Endothelial cell (in vitro differentiated cells): ENCODE data around the gene AMHR2. TPM values are rescaled to one million over a fixed set of nuclear protein-coding genes. Genes with fewer than 3 reads are reported as not detected.
A peak's percentile ranks its signal among the peaks of the same experiment; 100 is the strongest.
"Not testable (repeated sequence)": the region's sequence is repeated elsewhere in the genome, so short reads cannot be mapped to it uniquely, and the experiment has no call there.

Experiments
- DNase-seq: peaks from one replicate; pipeline ENCODE4 v3.0.0; 2021; ENCODE audit warnings: low spot score
- H3K27ac Mint-ChIP-seq: one replicate; pipeline ENCODE4 v1.8.0; 2021; ENCODE audit warnings: mixed read lengths, inconsistent platforms; ENCODE audit not compliant: unreplicated experiment
- H3K27me3 Mint-ChIP-seq: one replicate; pipeline ENCODE4 v1.8.0; 2021; ENCODE audit warnings: mild to moderate bottlenecking, moderate library complexity, mixed read lengths, inconsistent platforms; ENCODE audit not compliant: unreplicated experiment
- H3K36me3 Mint-ChIP-seq: one replicate; pipeline ENCODE4 v1.8.0; 2021; ENCODE audit warnings: mild to moderate bottlenecking, low read depth, mixed read lengths, inconsistent platforms; ENCODE audit not compliant: unreplicated experiment
- H3K4me1 Mint-ChIP-seq: one replicate; pipeline ENCODE4 v1.8.0; 2021; ENCODE audit warnings: mild to moderate bottlenecking, mixed read lengths, inconsistent platforms; ENCODE audit not compliant: unreplicated experiment
- H3K4me3 Mint-ChIP-seq: one replicate; pipeline ENCODE4 v1.8.0; 2021; ENCODE audit warnings: mild to moderate bottlenecking, mixed read lengths, inconsistent platforms; ENCODE audit not compliant: unreplicated experiment
- H3K9me3 Mint-ChIP-seq: one replicate; pipeline ENCODE4 v1.8.0; 2021; ENCODE audit warnings: mixed read lengths, inconsistent platforms; ENCODE audit not compliant: unreplicated experiment
- CTCF ChIP-seq: fragments of 200-600 bp; sonication (generic); IDR thresholded peaks from one replicate; pipeline ENCODE4 v1.5.0; 2021; ENCODE audit warnings: antibody characterized with exemption; ENCODE audit not compliant: unreplicated experiment
- total RNA-seq: library from RNA; stranded (reverse); fragmentation: NEBNext Ultra II Directional; extraction: Animal tissue kit (Norgen Biotek cat#: 25700); gene quantifications from one replicate; pipeline ENCODE4 v1.2.1, GENCODE V29; 2021; ENCODE audit not compliant: unreplicated experiment

AMHR2 gene
- total RNA-seq, 1 donor from 2014 or later, result 1.3 TPM

GRCh38 chr12:53427905-53428594, 4.4 kb downstream of the AMHR2 start:
- H3K4me1 Mint-ChIP-seq, result no peaks in the 10 kb centered on the region
- no peaks in the 10 kb centered on the region for H3K9me3 Mint-ChIP-seq
- TF ChIP-seq CTCF, result no peak
- H3K27ac Mint-ChIP-seq, result peak overlapping the region; percentile 46
- H3K36me3 Mint-ChIP-seq, result no peaks in the 10 kb centered on the region
- no peak for DNase-seq
- H3K4me3 Mint-ChIP-seq, result no peak overlapping the region
- H3K27me3 Mint-ChIP-seq, result no peaks in the 10 kb centered on the region

GRCh38 chr12:53428741-53429140, 5.1 kb downstream of the AMHR2 start:
- no peak for TF ChIP-seq CTCF
- no peak for DNase-seq
- Mint-ChIP-seq H3K4me1 (no peaks in the 10 kb centered on the region), H3K27me3 (no peaks in the 10 kb centered on the region), H3K9me3 (no peaks in the 10 kb centered on the region), H3K4me3 (no peak overlapping the region), H3K36me3 (no peaks in the 10 kb centered on the region), H3K27ac (no peak overlapping the region)

- TF ChIP-seq CTCF, result no peak
- H3K27ac Mint-ChIP-seq, result no peak overlapping the region
These were observed 6.5 kb downstream of the AMHR2 start for GRCh38 chr12:53430116-53430515.

GRCh38 chr12:53431187-53431586, 7.5 kb downstream of the AMHR2 start:
- no peaks in the 10 kb centered on the region for H3K9me3 Mint-ChIP-seq
- no peak overlapping the region for H3K4me3 Mint-ChIP-seq
- no peak for TF ChIP-seq CTCF
- H3K27me3 Mint-ChIP-seq, result no peaks in the 10 kb centered on the region
- no peak for DNase-seq
- no peak overlapping the region for H3K27ac Mint-ChIP-seq
- no peaks in the 10 kb centered on the region for H3K4me1 Mint-ChIP-seq
- no peaks in the 10 kb centered on the region for H3K36me3 Mint-ChIP-seq

More at GRCh38 chr12:53430116-53430515, 6.5 kb downstream of the AMHR2 start:
- no peaks in the 10 kb centered on the region for H3K4me1 Mint-ChIP-seq
- no peaks in the 10 kb centered on the region for H3K27me3 Mint-ChIP-seq
- H3K4me3 Mint-ChIP-seq, result no peak overlapping the region
- H3K9me3 Mint-ChIP-seq, result no peaks in the 10 kb centered on the region
- H3K36me3 Mint-ChIP-seq, result no peaks in the 10 kb centered on the region
- DNase-seq, result no peak

GRCh38 chr12:53435326-53435725, 11.7 kb downstream of the AMHR2 start:
- H3K36me3 Mint-ChIP-seq, H3K27me3 Mint-ChIP-seq, H3K4me1 Mint-ChIP-seq, H3K9me3 Mint-ChIP-seq, H3K4me3 Mint-ChIP-seq, H3K27ac Mint-ChIP-seq, DNase-seq: not testable (repeated sequence)

GRCh38 chr12:53439582-53439981, 15.9 kb downstream of the AMHR2 start:
- DNase-seq, H3K9me3 Mint-ChIP-seq: not testable (repeated sequence)
- H3K27ac Mint-ChIP-seq, result peak overlapping the region; percentile 34

More at GRCh38 chr12:53439582-53439981, 15.9 kb downstream of the AMHR2 start:
- peaks cover 20% of the 10 kb centered on the region for H3K4me1 Mint-ChIP-seq
- H3K36me3 Mint-ChIP-seq, H3K27me3 Mint-ChIP-seq, H3K4me3 Mint-ChIP-seq: not testable (repeated sequence)
